Transverse colon (tissue), 3 donors: Measurements from ENCODE around the gene CBLC.

Experiments
- EP300 ChIP-seq: sonication (generic); formaldehyde crosslinking; IDR thresholded peaks from one replicate; pipeline ENCODE4 v1.6.1; 2017; ENCODE audit warnings: antibody characterized with exemption, low read depth
- TF ChIP-seq, protein P1 (sequence below), 5 experiments: fragments of 200-600 bp in 3 of 5; fragments of 450-650 bp in 2 of 5; sonication (generic) in 3 of 5; IDR thresholded peaks; 1 replicate in 2 of 5; 2 replicates in 3 of 5; pipeline ENCODE4 v1.5.1; 2016 to 2017; ENCODE audit warnings: antibody characterized with exemption in 5 of 5, inconsistent platforms in 3 of 5, mild to moderate bottlenecking in 2 of 5, moderate library complexity in 1 of 5

- TF ChIP-seq, protein P1, sequence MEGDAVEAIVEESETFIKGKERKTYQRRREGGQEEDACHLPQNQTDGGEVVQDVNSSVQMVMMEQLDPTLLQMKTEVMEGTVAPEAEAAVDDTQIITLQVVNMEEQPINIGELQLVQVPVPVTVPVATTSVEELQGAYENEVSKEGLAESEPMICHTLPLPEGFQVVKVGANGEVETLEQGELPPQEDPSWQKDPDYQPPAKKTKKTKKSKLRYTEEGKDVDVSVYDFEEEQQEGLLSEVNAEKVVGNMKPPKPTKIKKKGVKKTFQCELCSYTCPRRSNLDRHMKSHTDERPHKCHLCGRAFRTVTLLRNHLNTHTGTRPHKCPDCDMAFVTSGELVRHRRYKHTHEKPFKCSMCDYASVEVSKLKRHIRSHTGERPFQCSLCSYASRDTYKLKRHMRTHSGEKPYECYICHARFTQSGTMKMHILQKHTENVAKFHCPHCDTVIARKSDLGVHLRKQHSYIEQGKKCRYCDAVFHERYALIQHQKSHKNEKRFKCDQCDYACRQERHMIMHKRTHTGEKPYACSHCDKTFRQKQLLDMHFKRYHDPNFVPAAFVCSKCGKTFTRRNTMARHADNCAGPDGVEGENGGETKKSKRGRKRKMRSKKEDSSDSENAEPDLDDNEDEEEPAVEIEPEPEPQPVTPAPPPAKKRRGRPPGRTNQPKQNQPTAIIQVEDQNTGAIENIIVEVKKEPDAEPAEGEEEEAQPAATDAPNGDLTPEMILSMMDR (IDR thresholded peaks at IDR 0.05), result no peak
- TF ChIP-seq EP300, result no peak
Observed at GRCh38 chr19:44741258-44741731, 36.4 kb upstream of the CBLC start.
